Measurements from ENCODE around the gene SORCS3.

Gene SORCS3

GRCh38 chr10:104646146-104646545, 5.1 kb downstream of the SORCS3 start:
- DNase-seq (ENCODE audit: low spot score) = no peak

GRCh38 chr10:104648421-104648820, 7.3 kb downstream of the SORCS3 start:
- no peak for DNase-seq (ENCODE audit: low spot score)
- no peak for TF ChIP-seq CTCF (IDR thresholded peaks at IDR 0.05; ENCODE audit: extremely low read depth, missing control alignments)

More at GRCh38 chr10:104646146-104646545, 5.1 kb downstream of the SORCS3 start:
- no peak for TF ChIP-seq CTCF (IDR thresholded peaks at IDR 0.05; ENCODE audit: extremely low read depth, missing control alignments)

GRCh38 chr10:104650072-104650471, 9.0 kb downstream of the SORCS3 start:
- DNase-seq (ENCODE audit: low spot score) = no peak
- no peak for TF ChIP-seq CTCF (IDR thresholded peaks at IDR 0.05; ENCODE audit: extremely low read depth, missing control alignments)

GRCh38 chr10:104650635-104651331, 9.7 kb downstream of the SORCS3 start:
- DNase-seq (ENCODE audit: low spot score) = no peak
- no peak for TF ChIP-seq CTCF (IDR thresholded peaks at IDR 0.05; ENCODE audit: extremely low read depth, missing control alignments)

- no peak for DNase-seq (ENCODE audit: low spot score)
- TF ChIP-seq CTCF (IDR thresholded peaks at IDR 0.05; ENCODE audit: extremely low read depth, missing control alignments) = no peak
These were observed 15.9 kb downstream of the SORCS3 start for GRCh38 chr10:104657036-104657435.

GRCh38 chr10:104657457-104657856, 16.4 kb downstream of the SORCS3 start:
- TF ChIP-seq CTCF (IDR thresholded peaks at IDR 0.05; ENCODE audit: extremely low read depth, missing control alignments) = no peak
- DNase-seq (ENCODE audit: low spot score) = no peak

- TF ChIP-seq CTCF (IDR thresholded peaks at IDR 0.05; ENCODE audit: extremely low read depth, missing control alignments) = no peak
- DNase-seq (ENCODE audit: low spot score) = no peak
These were observed 17.0 kb downstream of the SORCS3 start for GRCh38 chr10:104658067-104658466.
